ENCODE results near the gene TMEM170B. TPM values are rescaled to one million over a fixed set of nuclear protein-coding genes. Genes with fewer than 3 reads are reported as not detected.

The TMEM170B gene
- total RNA-seq, 1 experiment from 2014 or later: 1.0 TPM

DNA sequence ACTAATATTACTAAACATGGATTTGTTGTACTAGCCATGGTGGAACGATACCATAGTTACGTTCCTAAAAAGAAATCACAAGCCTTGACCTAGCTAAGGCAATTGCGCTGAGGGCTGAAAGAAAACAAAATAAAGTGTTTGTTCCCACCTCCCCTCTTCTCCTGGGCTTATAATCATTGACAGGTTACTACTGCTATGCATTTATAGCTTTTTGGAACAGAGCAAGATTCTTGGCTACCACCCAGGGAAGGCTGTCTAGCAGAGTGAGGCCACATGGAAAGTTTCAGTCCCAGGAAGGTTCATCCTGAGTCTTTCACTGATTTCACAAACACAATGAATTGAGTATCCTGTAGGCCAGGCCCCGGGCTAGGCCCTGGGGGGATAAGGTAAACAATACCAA, 84.6 kb downstream of the TMEM170B start (continued):
- TF ChIP-seq, protein P1, sequence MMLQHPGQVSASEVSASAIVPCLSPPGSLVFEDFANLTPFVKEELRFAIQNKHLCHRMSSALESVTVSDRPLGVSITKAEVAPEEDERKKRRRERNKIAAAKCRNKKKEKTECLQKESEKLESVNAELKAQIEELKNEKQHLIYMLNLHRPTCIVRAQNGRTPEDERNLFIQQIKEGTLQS (IDR thresholded peaks at IDR 0.05): no peak
- TF ChIP-seq ZNF274 (IDR thresholded peaks at IDR 0.05; ENCODE audit: low read depth, low read length) (no peak), FOSL1 (IDR thresholded peaks at IDR 0.05; ENCODE audit: low read depth) (no peak), MAX (IDR thresholded peaks at IDR 0.05) (no peak), POLR2A (IDR thresholded peaks at IDR 0.05; ENCODE audit: borderline replicate concordance, extremely low read depth, insufficient read depth, insufficient read length) (no peak), RAD21 (IDR thresholded peaks at IDR 0.05; ENCODE audit: low read depth) (no peak), EZH2 (IDR thresholded peaks at IDR 0.05) (no peak), TCF7L2 (IDR thresholded peaks at IDR 0.05; ENCODE audit: borderline replicate concordance, extremely low read depth, insufficient read depth, insufficient read length) (no peak), POLR2AphosphoS5 (IDR thresholded peaks at IDR 0.05; ENCODE audit: low read depth, low read length) (no peak)

DNA sequence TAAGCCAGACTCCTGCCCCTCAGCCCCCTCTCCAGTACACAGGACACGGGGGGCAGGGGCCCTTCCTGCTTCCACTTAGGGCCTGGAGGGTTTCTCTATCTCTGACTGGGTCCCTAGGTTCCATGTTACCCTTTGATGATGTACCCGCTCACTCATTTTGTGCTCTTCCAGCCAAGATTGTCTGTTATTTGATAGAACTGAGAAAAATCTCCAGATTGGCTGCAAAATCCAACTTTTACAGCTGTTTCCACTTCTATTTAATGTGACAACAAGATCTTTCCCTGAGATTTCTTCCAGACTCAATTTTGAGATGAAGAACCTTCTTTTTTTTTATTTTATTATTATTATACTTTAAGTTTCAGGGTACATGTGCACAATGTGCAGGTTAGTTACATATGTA, 85.7 kb downstream of the TMEM170B start:
- Histone ChIP-seq H3K36me3 (ENCODE audit: control insufficient read depth in 1 of 2, insufficient read depth in 2 of 2, low read length in 2 of 2) (no peaks in the 10 kb centered on the region), H3K4me2 (ENCODE audit: low read length) (no peak overlapping the region), H4K20me1 (ENCODE audit: insufficient read depth) (no peaks in the 10 kb centered on the region), H2AFZ (ENCODE audit: low read depth, low read length, poor library complexity, severe bottlenecking) (no peak overlapping the region), H3K4me3 (replicated peaks in 1 of 2; ENCODE audit: low read depth in 1 of 2, low read length in 2 of 2) (no peak overlapping the region), H3K79me2 (ENCODE audit: insufficient read depth, low read length) (no peaks in the 10 kb centered on the region), H3K9me2 (ENCODE audit: insufficient read depth) (no peaks in the 10 kb centered on the region), H3K27me3 (ENCODE audit: insufficient read depth, low read length) (no peaks in the 10 kb centered on the region), H3K4me1 (ENCODE audit: control insufficient read depth in 1 of 2, insufficient read depth in 2 of 2, low read length in 2 of 2) (no peaks in the 10 kb centered on the region), H3K9ac (ENCODE audit: low read length) (no peak overlapping the region), H3K9me3 (ENCODE audit: control insufficient read depth in 1 of 2, insufficient read depth in 1 of 2, low read depth in 1 of 2, low read length in 2 of 2) (no peaks in the 10 kb centered on the region), H3K27ac (ENCODE audit: low read depth, low read length) (no peak overlapping the region)
- DNase-seq (ENCODE audit: low read depth, low spot score): no peak
- RAD21 ChIA-PET (ENCODE audit: low non-redundant PET in 1 of 2, low total read pairs in 2 of 2, uncharacterized antibody in 2 of 2, unreplicated experiment in 2 of 2): no interaction called here
- no TSS peak for BruUV-seq (replicated peaks)
- intact Hi-C loops (cut with micrococcal nuclease): no loop called here
- POLR2A ChIA-PET: no interaction called here
- ATAC-seq: no peak
- CTCF ChIA-PET: no interaction called here
- TF ChIP-seq EZH2 (IDR thresholded peaks at IDR 0.05): no peak
- no peak for TF ChIP-seq POLR2AphosphoS5 (IDR thresholded peaks at IDR 0.05; ENCODE audit: low read depth, low read length)
- TF ChIP-seq, protein P1 (IDR thresholded peaks at IDR 0.05): no peak
- TF ChIP-seq CBX3 (IDR thresholded peaks at IDR 0.05; ENCODE audit: low read depth): no peak
- no peak for TF ChIP-seq RAD21 (IDR thresholded peaks at IDR 0.05; ENCODE audit: low read depth)
- TF ChIP-seq SRF (IDR thresholded peaks at IDR 0.05; ENCODE audit: low read depth): no peak
- TF ChIP-seq CEBPB (IDR thresholded peaks at IDR 0.05; ENCODE audit: low read depth): no peak
- TF ChIP-seq MAX (IDR thresholded peaks at IDR 0.05): no peak
- TF ChIP-seq ZNF274 (IDR thresholded peaks at IDR 0.05; ENCODE audit: low read depth, low read length): no peak
- TF ChIP-seq, protein P2, sequence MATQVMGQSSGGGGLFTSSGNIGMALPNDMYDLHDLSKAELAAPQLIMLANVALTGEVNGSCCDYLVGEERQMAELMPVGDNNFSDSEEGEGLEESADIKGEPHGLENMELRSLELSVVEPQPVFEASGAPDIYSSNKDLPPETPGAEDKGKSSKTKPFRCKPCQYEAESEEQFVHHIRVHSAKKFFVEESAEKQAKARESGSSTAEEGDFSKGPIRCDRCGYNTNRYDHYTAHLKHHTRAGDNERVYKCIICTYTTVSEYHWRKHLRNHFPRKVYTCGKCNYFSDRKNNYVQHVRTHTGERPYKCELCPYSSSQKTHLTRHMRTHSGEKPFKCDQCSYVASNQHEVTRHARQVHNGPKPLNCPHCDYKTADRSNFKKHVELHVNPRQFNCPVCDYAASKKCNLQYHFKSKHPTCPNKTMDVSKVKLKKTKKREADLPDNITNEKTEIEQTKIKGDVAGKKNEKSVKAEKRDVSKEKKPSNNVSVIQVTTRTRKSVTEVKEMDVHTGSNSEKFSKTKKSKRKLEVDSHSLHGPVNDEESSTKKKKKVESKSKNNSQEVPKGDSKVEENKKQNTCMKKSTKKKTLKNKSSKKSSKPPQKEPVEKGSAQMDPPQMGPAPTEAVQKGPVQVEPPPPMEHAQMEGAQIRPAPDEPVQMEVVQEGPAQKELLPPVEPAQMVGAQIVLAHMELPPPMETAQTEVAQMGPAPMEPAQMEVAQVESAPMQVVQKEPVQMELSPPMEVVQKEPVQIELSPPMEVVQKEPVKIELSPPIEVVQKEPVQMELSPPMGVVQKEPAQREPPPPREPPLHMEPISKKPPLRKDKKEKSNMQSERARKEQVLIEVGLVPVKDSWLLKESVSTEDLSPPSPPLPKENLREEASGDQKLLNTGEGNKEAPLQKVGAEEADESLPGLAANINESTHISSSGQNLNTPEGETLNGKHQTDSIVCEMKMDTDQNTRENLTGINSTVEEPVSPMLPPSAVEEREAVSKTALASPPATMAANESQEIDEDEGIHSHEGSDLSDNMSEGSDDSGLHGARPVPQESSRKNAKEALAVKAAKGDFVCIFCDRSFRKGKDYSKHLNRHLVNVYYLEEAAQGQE (IDR thresholded peaks at IDR 0.05; ENCODE audit: low read depth): no peak
- TF ChIP-seq POLR2A (IDR thresholded peaks at IDR 0.05; ENCODE audit: borderline replicate concordance, extremely low read depth, insufficient read depth, insufficient read length): no peak
- no peak for TF ChIP-seq EGR1 (IDR thresholded peaks at IDR 0.05; ENCODE audit: low read depth)
- no peak for TF ChIP-seq JUND (IDR thresholded peaks at IDR 0.05)
- no peak for TF ChIP-seq TCF7L2 (IDR thresholded peaks at IDR 0.05; ENCODE audit: borderline replicate concordance, extremely low read depth, insufficient read depth, insufficient read length)
- TF ChIP-seq SIN3A (IDR thresholded peaks at IDR 0.05; ENCODE audit: low read depth): no peak
- no peak for TF ChIP-seq ZBTB33 (IDR thresholded peaks at IDR 0.05; ENCODE audit: extremely low read depth, insufficient replicate concordance, low read length)

Measured in HCT116 (cell line).